ENCODE measurements around the gene SPRED2.
"Not testable (repeated sequence)": the region's sequence is repeated elsewhere in the genome, so short reads cannot be mapped to it uniquely, and the experiment has no call there.

SPRED2 gene

GRCh38 chr2:65361623-65362022 lies 70.8 kb downstream of the SPRED2 start:
- no peak for DNase-seq

GRCh38 chr2:65360441-65360840 lies 72.0 kb downstream of the SPRED2 start:
- DNase-seq: no peak

GRCh38 chr2:65358678-65359400 lies 73.6 kb downstream of the SPRED2 start:
- no peak for DNase-seq

GRCh38 chr2:65357959-65358294 lies 74.5 kb downstream of the SPRED2 start:
- no peak for DNase-seq

GRCh38 chr2:65357095-65357958 lies 75.1 kb downstream of the SPRED2 start:
- DNase-seq: no peak

- DNase-seq: no peak
These were observed 77.1 kb downstream of the SPRED2 start for GRCh38 chr2:65355186-65355831.

GRCh38 chr2:65354773-65355172 lies 77.6 kb downstream of the SPRED2 start:
- no peak for DNase-seq

GRCh38 chr2:65353927-65354326 lies 78.5 kb downstream of the SPRED2 start:
- DNase-seq: no peak

GRCh38 chr2:65353046-65353445 lies 79.4 kb downstream of the SPRED2 start:
- no peak for DNase-seq

GRCh38 chr2:65351948-65352595 lies 80.3 kb downstream of the SPRED2 start:
- no peak for DNase-seq

GRCh38 chr2:65351234-65351947 lies 81.0 kb downstream of the SPRED2 start:
- DNase-seq: no peak

- no peak for DNase-seq
These were observed 81.7 kb downstream of the SPRED2 start for GRCh38 chr2:65350651-65351056.

- no peak for DNase-seq
These were observed 82.5 kb downstream of the SPRED2 start for GRCh38 chr2:65349863-65350262.

GRCh38 chr2:65347913-65348312 lies 84.5 kb downstream of the SPRED2 start:
- no peak for DNase-seq

- DNase-seq: no peak
These were observed 86.8 kb downstream of the SPRED2 start for GRCh38 chr2:65345631-65346030.

GRCh38 chr2:65344689-65345088 lies 87.7 kb downstream of the SPRED2 start:
- no peak for DNase-seq

- DNase-seq: no peak
These were observed 88.2 kb downstream of the SPRED2 start for GRCh38 chr2:65344182-65344581.

- no peak for DNase-seq
These were observed 89.0 kb downstream of the SPRED2 start for GRCh38 chr2:65343386-65343785.

GRCh38 chr2:65340898-65341681 lies 91.3 kb downstream of the SPRED2 start:
- DNase-seq: no peak

GRCh38 chr2:65339648-65340047 lies 92.8 kb downstream of the SPRED2 start:
- DNase-seq: no peak

GRCh38 chr2:65338830-65339495 lies 93.4 kb downstream of the SPRED2 start:
- not testable (repeated sequence) for DNase-seq
